ENCODE measurements around the gene FHOD3. TPM values are rescaled to one million over a fixed set of nuclear protein-coding genes. Genes with fewer than 3 reads are reported as not detected.
"Not testable (repeated sequence)": the region's sequence is repeated elsewhere in the genome, so short reads cannot be mapped to it uniquely, and the experiment has no call there.

FHOD3 gene
- total RNA-seq, 4 donors from 2014 or later = 0.26 to 13.8 (median 4.9) TPM; not detected in 1

DNA sequence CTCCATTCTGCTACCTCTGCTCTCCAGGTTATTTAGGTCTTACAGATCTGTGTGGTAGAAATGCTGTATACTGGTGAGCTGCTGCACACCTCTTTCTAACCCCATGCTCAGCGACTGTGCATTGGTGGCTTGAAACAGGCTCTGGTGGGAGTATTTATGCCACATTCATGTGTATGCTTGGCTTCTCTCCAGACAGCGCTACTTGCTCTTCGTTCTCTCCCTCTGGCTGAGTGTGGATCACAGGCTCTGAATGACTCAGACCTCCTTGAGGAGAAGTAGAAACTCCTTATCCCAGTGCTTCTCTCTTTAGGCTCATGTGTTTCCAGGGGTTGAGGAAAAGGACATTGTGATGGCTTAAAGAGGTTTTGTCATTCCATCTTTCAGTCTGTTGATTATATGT lies 54.9 kb downstream of the FHOD3 start:
- Histone ChIP-seq H3K9me3 (no peaks in the 10 kb centered on the region), H3K4me1 (no peaks in the 10 kb centered on the region), H3K27ac (no peak overlapping the region), H3K4me3 (no peak overlapping the region), H3K36me3 (no peaks in the 10 kb centered on the region), H3K27me3 (no peaks in the 10 kb centered on the region)
- TF ChIP-seq, protein P1, sequence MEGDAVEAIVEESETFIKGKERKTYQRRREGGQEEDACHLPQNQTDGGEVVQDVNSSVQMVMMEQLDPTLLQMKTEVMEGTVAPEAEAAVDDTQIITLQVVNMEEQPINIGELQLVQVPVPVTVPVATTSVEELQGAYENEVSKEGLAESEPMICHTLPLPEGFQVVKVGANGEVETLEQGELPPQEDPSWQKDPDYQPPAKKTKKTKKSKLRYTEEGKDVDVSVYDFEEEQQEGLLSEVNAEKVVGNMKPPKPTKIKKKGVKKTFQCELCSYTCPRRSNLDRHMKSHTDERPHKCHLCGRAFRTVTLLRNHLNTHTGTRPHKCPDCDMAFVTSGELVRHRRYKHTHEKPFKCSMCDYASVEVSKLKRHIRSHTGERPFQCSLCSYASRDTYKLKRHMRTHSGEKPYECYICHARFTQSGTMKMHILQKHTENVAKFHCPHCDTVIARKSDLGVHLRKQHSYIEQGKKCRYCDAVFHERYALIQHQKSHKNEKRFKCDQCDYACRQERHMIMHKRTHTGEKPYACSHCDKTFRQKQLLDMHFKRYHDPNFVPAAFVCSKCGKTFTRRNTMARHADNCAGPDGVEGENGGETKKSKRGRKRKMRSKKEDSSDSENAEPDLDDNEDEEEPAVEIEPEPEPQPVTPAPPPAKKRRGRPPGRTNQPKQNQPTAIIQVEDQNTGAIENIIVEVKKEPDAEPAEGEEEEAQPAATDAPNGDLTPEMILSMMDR (IDR thresholded peaks at IDR 0.05) = no peak
- TF ChIP-seq POLR2A (IDR thresholded peaks at IDR 0.05) = no peak
- intact Hi-C loops (cut with DNase I; ENCODE audit: low total_unique reads) = no loop called here
- no peak for DNase-seq

DNA sequence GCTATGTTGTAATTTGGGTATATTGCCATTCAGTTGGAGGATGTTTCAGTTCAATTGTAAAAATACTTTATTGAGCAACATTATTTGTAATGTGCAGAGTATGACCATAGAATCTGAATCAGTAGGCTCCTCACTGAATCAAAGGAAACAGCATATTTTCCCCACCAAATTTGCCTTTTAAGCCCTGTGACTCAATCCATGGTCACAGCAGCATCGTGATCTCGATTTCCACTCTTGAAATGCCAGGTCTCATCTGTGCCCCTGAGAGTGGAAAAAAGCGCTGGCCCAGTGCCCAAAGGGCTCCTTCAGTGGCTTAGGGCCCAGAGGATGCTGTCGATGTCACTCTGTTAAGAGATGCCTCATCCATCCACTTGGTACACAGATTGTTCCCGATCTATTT lies 57.5 kb downstream of the FHOD3 start:
- Histone ChIP-seq H3K27me3 (no peaks in the 10 kb centered on the region), H3K4me3 (no peak overlapping the region), H3K4me1 (no peaks in the 10 kb centered on the region), H3K9me3 (no peaks in the 10 kb centered on the region), H3K36me3 (no peaks in the 10 kb centered on the region), H3K27ac (no peak overlapping the region)
- intact Hi-C loops (cut with DNase I; ENCODE audit: low total_unique reads) = no loop called here
- no peak for DNase-seq
- TF ChIP-seq POLR2A (IDR thresholded peaks at IDR 0.05) = no peak

DNA sequence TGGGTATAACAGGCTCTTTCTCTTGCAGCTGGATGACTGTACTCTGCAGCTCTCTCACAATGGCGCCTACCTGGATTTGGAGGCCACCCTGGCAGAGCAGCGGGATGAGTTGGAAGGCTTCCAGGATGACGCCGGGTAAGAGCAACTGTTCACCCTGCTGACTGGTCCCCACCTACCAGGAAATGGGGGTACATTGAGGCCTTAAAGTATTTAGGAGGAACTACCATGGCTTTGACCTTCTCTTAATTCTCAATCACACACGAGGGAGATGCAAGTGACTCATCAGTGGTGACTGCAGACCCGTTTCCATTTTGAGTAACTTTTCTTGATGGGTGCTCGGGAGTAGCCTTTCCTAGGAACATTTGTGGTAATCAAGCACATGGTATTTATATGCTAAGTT lies 58.0 kb downstream of the FHOD3 start:
- H3K36me3 ChIP-seq = no peaks in the 10 kb centered on the region
- no peak for DNase-seq
- H3K27ac ChIP-seq = no peak overlapping the region
- TF ChIP-seq, protein P1 (IDR thresholded peaks at IDR 0.05) = no peak
- no peak for TF ChIP-seq POLR2A (IDR thresholded peaks at IDR 0.05)
- no peak overlapping the region for H3K4me3 ChIP-seq
- intact Hi-C loops (cut with DNase I; ENCODE audit: low total_unique reads) = no loop called here
- H3K27me3 ChIP-seq = no peaks in the 10 kb centered on the region
- no peaks in the 10 kb centered on the region for H3K9me3 ChIP-seq
- no peaks in the 10 kb centered on the region for H3K4me1 ChIP-seq

DNA sequence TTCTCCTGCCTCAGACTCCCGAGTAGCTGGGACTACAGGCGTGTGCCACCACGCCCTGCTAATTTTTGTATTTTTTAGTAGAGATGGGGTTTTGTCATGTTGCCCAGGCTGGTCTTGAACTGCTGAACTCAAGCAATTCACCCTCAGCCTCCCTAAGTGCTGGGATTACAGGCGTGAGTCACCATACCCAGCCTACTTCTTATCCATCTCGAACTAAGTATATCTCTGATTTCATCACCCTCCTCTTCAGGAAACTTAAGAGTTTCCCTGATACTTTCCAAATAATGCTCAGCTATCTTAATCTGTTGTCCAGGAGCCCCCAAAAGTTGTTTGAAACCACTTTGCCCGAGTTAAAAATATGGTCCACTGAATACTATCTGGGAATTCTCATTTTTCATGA lies 59.2 kb downstream of the FHOD3 start:
- H3K4me1 ChIP-seq; H3K27me3 ChIP-seq; intact Hi-C loops (cut with DNase I; ENCODE audit: low total_unique reads); H3K9me3 ChIP-seq; DNase-seq; H3K27ac ChIP-seq; H3K4me3 ChIP-seq; H3K36me3 ChIP-seq: not testable (repeated sequence)

DNA sequence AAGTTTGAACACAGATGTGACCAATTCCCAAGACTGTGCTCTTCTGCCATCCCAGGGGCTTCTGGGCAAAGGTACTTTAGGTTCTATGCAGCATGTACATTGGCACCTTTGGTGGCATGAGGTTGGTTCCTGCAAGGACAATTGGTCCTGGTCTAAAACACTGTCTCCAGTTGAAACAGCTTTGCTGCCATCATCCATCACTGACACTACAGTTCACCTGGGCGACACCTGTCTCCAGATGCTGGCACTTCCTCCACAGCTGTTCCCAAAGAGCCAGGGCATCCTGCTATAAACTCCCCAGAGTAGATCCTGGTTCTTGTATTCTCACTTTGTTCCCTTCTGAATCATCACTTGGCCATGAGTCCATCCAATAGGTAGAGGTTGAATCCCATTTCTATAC lies 60.6 kb downstream of the FHOD3 start:
- no peaks in the 10 kb centered on the region for H3K36me3 ChIP-seq
- DNase-seq = no peak
- H3K4me1 ChIP-seq = no peaks in the 10 kb centered on the region
- no peak overlapping the region for H3K27ac ChIP-seq
- H3K27me3 ChIP-seq = no peaks in the 10 kb centered on the region
- intact Hi-C loops (cut with DNase I; ENCODE audit: low total_unique reads) = no loop called here
- H3K9me3 ChIP-seq = no peaks in the 10 kb centered on the region
- TF ChIP-seq, protein P1 (IDR thresholded peaks at IDR 0.05) = no peak
- TF ChIP-seq POLR2A (IDR thresholded peaks at IDR 0.05) = no peak
- H3K4me3 ChIP-seq = no peak overlapping the region

DNA sequence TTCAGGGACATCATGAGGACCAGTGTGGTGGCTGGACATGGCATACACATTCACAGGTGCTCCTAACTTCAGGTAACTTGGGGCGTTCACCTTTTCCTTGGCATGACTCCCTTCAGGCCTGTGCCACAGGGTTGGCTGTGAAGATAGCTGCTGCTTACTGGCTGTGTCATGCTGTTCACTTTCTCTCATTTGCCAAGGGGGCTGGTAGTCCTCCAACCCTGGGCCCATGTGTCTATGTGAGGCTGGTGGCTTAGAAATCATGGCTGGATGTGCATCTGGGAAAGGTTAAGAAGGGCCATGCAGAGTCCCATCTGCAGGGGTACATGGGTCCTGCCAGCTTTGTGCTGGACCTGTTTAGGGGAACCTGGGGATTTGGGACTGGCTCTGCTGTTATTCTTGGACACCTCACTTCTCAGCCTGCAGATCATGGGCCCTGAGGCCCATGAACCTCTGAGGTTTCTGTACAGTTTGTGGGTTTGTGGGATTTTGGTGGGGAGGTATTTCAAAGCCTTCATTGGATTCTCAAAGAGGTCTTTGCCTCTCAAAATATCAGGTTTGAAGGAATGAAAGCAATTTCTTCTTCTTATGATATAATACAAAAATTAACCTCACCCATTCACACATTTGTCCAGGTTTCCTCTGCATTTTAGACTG lies 62.9 kb downstream of the FHOD3 start:
- no peak for DNase-seq
- Histone ChIP-seq H3K36me3 (no peaks in the 10 kb centered on the region), H3K4me1 (no peaks in the 10 kb centered on the region), H3K27ac (no peak overlapping the region), H3K4me3 (no peak overlapping the region), H3K27me3 (no peaks in the 10 kb centered on the region), H3K9me3 (no peaks in the 10 kb centered on the region)
- no peak for TF ChIP-seq POLR2A (IDR thresholded peaks at IDR 0.05)
- TF ChIP-seq, protein P1 (IDR thresholded peaks at IDR 0.05) = no peak
- intact Hi-C loops (cut with DNase I; ENCODE audit: low total_unique reads) = no loop called here

Measured in uterus (tissue), 4 donors.